IPS-11a (cell line): ENCODE data around the gene SLC16A9.

Experiments used
- H3K4me3 ChIP-seq: one replicate; pipeline ENCODE4 v1.5.1; 2013; ENCODE audit warnings: low read depth, low read length, control low read depth

SLC16A9 gene

DNA sequence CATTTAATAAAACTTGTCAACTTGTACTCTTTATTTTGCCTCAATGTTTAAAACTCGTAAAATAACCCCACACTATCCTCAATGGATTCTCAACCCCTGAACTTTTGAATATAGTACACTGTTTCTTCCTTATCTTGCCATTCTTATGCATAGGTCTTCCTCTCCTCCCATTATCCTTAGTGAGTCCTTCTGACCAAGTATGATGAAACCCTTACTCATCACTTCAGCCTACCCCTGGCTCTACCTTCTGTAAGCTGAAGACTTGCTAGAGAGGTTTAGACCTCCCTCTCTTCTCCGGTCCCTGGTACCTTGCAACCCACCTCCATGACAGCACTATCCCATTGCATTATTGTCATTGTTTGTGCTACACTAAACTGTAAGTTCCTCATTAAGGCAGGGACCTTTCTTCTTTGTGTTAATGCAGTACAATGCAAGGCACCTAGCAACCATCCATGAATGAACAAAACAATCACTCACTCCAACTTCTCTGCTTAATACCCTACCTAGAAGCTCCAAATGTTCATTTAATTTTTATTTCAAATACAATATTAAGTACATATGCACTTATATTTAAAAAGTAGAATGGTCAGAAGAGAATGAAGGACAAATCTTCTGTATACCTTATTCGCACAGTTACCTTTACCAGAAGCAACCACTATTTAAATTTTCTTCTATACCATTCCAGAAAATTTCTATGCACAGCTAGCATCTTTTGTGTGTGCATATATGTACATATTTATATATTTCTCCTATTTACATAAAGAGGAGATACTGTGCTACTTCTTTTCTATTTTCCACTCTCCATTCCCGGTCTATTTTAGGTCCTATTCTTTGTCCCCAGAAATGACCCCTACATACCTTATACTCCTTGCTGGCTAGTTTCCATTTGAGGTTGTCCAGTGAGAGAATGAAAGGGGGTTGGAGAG lies 77.5 kb downstream of the SLC16A9 start:
- H3K4me3 ChIP-seq: no peak overlapping the region

DNA sequence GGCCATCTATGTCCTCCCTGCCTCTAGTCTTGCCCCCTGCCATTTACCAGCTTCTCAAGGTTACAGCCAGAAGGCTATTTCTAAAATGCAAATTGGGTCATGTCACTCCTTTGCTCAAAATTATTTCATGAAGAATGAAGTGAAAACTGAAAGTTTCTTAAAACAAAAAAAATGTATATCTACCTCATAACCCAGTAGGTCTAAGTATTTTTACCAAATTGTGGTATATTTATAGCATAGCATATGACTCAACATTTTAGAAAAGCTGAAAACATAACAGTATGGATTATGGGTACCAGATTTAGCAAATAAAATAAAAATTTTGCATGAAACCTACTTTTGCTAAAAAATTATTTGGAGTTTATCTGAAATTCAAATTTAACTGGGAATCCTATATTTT lies 78.4 kb downstream of the SLC16A9 start:
- H3K4me3 ChIP-seq: no peak overlapping the region

DNA sequence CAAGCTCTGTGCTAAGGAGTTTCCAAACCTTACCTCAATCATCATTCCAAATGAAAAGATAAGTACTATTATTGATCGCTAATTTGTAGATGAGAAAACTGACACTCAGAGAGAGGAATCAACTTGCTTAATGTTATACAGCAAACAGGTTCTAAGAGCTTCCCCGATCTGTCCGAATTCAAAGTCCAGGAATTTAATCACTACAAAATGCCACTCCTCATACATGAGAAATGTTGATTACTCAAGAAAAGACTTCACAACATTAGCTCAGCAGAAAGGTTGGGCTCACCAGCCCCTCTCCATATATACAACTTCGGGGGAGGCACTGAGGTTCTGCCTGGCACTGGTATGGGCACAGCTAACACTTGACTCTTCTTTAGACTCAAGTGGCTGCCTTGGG lies 80.7 kb downstream of the SLC16A9 start:
- no peak overlapping the region for H3K4me3 ChIP-seq

DNA sequence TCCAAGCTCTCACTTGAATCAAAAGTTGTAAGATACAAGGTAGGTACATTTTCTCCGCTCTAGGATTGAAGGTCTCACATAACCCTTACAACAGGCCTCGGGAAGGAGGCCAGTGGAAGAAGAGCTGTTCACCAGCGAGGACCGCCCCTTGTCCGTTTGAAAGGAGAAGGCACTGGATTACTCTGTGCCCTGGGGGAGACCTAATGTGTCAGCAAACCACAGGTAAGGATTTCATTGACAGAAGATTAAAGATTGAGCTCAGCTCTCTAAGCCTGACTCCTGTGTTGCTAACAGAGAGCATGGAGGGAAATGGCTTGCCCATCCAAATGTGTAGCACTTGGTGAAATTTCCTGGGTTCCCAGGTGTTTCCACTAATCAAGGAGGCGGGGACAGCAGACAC lies 81.2 kb downstream of the SLC16A9 start:
- H3K4me3 ChIP-seq: no peak overlapping the region

DNA sequence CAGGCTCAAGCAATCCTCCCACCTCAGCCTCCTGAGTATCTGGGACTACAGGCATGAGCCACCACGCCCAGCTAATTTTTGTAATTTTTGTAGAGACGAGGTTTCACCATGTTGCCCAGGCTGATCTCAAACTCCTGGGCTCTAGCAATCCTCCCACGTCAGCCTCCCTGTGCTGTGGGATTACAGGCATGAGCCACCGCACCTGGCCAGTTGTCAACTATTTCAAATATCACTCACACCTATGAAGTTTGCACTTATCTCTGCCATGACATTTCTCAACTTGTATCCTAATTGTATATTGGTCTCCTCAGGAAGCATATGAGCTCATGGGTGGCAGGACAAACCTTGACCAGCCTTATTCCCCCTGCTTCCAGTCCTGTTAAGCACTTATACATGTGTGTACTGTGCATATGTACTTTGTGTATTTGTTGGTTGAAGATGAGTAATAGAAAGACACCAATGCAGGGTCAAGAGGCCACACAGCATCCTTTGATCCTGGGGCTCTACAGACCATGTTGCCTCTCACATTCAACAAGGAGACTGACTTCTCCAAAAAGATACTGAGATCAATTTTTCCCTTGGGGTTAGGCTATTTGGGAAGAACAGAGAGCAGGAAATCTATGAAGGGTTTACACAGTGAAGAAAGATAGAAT lies 82.2 kb downstream of the SLC16A9 start:
- H3K4me3 ChIP-seq: no peak overlapping the region

DNA sequence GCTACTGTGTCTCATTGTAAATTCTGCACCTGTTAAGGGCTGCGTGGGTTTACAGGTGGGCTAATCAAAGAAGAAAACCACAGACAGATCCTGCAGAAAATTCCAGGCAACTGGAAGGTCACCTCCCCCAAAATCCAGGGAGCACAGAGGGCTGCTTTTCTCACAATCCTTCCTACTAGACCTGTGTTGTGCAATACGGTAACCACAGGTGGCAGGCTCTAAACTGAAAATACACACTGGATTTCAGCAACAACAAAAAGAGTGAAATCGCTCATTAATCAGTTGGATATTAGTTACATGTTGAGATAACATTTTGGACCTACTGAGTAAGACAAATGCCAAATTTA lies 83.2 kb downstream of the SLC16A9 start:
- no peak overlapping the region for H3K4me3 ChIP-seq

DNA sequence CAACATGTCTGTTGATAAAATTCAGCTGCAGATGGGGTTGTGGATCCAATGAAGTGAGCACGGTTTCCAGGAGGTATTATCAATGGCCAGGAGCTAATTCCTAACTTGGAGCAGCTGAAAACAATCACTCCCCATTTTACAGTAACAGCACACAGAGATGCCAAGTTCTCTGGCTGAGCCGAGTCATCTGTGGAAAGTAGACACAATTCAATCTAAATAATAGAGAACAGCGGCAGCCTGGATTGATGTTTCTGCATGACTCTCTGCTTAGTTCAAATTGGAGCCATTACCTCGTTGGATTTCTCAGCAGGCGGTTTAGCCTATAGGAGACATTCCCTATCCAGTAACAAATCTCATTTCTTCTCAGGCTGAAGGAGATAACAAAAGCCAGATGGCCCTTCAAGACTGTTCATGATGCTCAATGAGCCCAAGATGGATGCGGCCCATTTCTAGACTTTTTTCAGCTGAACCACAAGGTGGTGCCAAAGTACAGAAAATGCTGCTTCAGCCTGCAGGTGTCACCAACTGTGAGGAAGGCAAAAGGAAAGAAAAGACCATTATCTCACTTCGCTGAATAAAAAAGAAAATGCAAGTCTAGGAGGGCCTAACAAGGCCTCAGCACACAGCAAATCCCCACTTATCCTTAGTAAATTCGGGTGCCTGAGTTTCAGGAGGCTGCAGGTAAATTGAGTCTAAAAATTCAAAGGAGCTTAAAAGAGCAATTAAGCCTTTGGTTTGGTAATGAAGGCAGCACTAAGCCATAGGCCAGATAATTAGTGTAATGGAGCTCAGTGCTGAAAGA lies 83.7 kb downstream of the SLC16A9 start:
- H3K4me3 ChIP-seq: no peak overlapping the region

DNA sequence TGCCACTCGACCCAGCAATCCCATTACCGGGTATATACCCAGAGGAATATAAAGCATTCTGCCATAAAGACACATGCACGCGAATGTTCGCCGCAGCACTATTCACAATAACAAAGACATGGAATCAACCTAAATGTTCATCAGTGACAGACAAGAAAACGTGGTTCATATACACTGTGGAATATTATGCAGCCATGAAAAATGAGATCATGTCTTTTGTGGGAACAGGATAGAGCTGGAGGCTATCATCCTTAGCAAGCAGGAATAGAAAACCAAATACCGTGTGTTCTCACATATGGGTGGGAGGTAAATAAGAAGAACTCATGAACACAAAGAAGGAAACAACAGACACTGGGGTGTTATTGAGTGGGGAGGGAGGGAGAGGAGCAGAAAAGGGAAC lies 84.7 kb downstream of the SLC16A9 start:
- no peak overlapping the region for H3K4me3 ChIP-seq

DNA sequence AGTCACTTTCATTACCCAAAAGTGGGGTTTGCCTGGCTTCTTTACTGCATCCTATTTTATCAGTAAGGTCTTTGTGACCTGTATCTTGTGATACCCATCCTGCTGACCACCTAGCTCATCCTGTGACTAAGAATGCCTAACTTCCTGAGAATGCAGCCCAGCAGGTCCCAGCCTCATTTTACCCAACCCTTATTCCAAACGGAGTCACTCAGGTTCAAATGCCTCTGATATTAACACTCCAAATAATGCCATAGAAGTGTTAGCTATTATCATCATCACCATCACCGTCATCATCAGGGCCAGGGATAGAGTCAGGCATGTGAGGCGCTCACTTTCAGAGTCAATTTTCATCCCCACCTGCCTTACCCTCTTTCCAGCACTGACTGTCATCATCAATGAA lies 85.5 kb downstream of the SLC16A9 start:
- H3K4me3 ChIP-seq: no peak overlapping the region

DNA sequence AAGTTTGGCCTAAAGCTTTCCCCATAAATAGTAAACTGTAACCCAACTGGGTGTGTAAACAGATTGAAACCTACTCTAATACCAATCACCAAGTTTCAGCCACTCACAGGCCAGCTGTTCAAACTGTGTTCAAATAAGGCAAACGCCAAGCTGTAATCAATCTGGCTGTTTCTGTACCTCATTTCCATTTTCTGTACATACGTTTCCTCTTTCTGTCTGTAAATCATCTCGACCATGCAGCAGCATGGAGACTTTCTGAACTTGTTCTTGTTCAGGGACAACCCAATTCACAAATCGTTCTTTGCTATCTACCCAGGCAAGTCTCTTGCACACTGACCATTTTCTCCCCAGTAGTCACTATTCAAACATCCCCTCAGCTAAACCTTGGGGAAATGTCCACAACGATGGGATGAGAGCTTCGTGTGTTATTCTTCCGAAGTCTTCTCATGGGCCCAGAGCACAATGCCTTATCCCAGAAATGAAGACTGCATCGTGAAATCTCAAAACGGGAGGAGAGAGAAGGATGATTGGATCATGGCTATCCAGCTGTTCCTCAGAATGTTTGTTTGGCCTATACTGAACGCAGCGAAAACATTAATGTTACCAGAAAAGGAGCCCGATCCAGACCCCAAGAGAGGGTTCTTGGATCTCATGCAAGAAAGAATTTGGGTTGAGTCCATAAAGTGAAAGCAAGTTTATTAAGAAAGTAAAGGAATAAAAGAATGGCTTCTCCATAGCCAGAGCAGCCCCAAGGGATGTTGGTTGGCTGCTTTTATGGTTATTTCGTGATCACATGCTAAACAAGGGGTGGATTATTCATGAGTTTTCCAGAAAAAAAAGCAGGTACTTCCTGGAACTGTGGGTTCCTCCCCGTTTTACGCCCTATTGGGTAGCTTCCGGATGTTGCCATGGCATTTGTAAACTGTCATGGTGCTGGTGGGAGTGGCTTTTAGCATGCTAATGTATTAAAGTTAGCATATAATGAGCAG lies 86.2 kb downstream of the SLC16A9 start:
- no peak overlapping the region for H3K4me3 ChIP-seq

DNA sequence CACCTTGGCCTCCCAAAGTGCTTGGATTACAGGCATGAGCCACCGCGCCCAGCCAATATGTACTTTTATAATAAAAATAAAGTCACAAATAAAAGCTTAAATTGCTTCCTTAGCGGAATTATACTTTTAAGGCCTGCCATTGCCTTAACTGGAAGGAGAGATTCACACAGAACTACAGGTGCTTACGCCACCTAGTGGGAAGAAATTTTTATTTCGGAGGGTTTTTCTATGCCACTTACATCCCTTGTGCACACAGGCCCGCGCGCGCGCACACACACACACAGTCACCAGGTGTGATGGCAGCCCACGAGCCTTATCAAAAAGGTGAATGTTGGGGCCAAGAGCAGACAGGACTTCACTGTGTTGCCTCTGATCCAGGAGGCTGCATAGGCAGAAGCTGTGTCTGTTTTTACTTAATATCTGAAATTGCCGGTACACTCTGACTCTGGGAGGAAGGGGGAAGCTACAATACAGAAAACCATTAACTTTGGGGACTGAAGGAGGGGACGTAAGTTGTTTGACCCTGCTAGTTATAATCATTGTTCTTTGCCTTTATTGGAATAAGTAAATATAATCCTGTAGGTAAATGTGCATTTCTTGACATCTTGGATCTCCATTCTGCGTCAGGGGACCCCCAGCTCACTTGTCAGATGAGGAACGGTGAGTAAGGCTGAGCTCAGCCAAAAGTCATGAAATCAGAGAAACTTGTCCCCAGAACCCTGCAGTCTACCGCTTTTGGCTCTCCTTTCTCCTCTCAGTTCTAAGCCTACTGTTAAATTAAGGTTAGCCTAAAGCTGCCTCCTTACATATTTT lies 87.1 kb downstream of the SLC16A9 start:
- no peak overlapping the region for H3K4me3 ChIP-seq

DNA sequence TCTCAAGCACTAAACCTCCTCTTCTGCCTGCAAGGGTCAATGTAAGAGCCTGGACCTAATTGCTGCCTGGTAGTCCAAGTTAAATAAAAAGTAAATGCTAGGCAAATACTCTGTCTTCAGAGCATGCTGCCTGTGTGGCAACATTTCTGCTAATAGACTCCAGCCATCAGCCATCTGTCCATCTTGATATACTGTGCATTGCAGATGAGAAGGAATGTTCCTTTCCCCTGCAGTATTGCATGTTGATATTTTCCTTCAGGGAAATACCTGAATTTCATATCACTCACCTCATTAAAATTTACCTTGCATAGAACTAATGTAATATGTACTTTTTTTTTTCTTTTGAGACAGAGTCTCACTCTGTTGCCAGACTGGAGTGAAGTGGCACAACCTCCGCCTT lies 87.9 kb downstream of the SLC16A9 start:
- no peak overlapping the region for H3K4me3 ChIP-seq

DNA sequence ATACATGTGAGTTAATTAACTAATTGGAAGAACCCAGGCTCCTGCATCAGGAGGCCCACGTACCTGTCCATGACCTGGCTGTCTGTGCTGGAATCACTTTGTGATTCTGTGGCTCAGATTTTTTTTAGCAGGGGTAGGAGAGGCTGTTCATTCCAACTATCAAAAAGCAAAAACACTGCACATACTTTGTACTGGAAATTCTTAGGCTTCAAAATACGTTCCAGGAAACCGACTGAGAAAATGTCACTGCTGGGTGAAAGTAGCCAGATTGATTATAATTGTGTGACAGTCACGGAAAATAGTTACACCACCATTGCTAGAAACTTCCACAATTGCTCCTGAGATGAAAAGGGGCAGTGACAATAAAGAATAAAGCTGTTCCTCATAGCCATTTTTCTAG lies 91.0 kb downstream of the SLC16A9 start:
- no peak overlapping the region for H3K4me3 ChIP-seq

DNA sequence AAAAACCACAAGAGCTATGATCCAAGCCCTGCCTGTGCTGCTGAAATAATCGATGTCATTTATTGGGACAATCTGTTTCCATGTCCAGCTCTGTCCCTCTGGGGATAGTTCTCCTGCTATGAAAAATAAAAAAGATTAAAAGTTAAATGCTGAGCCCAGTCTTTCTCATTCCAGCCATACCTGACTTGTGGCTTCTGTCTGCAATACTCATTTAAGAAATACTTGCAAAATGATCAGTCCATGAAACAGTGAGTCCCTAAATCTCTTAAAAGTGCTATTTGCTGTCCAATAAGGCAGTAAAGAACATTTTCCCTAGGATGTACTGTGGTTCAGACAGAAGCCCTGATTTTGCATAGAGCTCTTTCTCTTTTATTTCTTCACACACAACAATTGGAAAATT lies 91.7 kb downstream of the SLC16A9 start:
- no peak overlapping the region for H3K4me3 ChIP-seq

DNA sequence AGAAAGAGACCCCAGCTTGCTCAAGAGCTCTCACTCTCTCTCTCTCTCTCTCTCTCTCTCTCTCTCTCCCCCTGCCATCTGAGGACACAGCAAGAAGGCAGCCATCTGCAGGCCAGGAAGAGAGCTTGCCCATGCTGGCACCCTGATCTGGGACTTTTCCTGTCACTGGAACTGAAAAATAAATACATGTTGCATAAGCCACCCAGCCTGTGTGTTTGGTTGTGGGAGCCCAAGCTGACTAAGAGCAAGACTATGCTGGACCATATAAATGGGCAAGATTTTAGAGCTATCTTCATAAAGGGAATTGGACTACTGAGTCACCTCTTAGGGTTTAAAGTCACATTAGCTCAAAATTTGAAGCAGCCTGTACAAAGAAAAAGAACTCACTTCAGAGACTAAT lies 98.6 kb downstream of the SLC16A9 start:
- H3K4me3 ChIP-seq: no peak overlapping the region

DNA sequence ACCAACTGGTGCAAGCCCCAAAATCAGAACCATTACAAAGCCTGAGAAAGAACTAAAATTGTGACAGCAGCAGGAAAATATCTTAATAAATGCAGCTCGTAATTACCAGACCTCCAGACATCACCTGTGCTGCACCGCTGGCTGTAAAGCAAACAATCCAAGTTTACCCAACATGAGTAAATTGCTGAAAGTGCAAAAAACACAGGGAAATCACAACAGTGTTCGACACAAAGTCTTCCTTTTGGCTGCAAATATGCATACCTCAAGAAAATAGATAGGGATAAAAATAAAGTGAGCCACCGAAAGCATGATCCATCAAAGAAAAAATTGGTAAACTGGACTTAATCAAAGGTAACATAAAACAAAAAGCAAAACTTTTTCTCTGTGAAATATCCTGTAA lies 101.7 kb downstream of the SLC16A9 start:
- H3K4me3 ChIP-seq: no peak overlapping the region

DNA sequence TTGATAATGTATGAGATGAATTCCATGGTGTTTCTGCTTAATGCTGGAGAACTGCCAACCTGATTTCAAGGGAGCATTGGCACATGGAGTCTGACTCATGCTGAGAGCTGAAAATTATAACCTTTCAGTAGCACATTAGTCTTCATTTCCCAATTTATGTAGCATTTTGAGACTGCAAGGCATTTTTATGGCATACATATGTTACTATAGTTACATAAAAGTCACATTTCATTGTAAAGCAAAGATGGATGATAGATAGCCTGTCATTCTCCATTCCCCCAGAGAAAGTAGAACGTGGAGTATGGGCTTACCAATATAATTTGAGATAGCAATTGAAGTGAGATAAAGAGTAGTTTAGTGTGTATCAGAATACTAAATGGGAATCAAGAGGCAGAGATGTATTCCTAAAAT lies 103.1 kb downstream of the SLC16A9 start:
- no peak overlapping the region for H3K4me3 ChIP-seq

DNA sequence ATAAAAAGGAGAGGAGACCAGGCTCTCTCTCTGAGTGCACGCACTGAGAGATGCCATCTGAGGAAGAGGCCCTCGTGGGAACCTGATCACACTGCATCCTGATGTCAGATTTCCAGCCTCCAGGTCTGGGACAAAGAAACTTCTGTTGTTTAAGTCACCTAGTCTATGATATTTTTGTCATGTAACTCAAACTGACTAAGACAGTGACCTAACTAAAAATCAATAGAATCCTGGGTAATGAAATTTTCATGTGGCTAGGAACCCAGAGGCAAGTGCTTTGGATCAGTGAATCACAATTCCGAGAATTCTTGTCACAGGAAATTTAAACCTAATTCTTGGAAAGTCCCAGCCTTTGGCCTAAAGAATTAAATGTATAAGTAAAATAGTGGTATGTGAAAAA lies 107.7 kb downstream of the SLC16A9 start:
- no peak overlapping the region for H3K4me3 ChIP-seq
